ENCODE measurements around the gene SCART1. TPM values are rescaled to one million over a fixed set of nuclear protein-coding genes. Genes with fewer than 3 reads are reported as not detected.

Gene SCART1
- total and polyA plus RNA-seq, 10 of the 15 experiments (the other 5 are each of a cell fraction or from before 2014, with no cell fraction given), result 0.05 to 22.0 (median 0.58) TPM

- TF ChIP-seq CUX1 (IDR thresholded peaks at IDR 0.05; ENCODE audit: insufficient replicate concordance, low read depth, low read length) (no peak), ZZZ3 (IDR thresholded peaks at IDR 0.05; ENCODE audit: control insufficient read depth, insufficient read length, low read depth) (no peak), ATF2 (IDR thresholded peaks at IDR 0.05; ENCODE audit: low read length) (no peak), STAT3 (IDR thresholded peaks at IDR 0.05; ENCODE audit: low read depth, low read length) (no peak), USF1 (IDR thresholded peaks at IDR 0.05; ENCODE audit: borderline replicate concordance, extremely low read length, insufficient read depth, low read depth, low read length) (no peak), NRF1 (conservative IDR thresholded peaks at IDR 0.05; ENCODE audit: low read depth, low read length) (no peak), KDM1A (IDR thresholded peaks at IDR 0.05; ENCODE audit: borderline replicate concordance) (no peak), POLR2AphosphoS2 (IDR thresholded peaks at IDR 0.05; ENCODE audit: low read depth, low read length) (no peak), JUNB (IDR thresholded peaks at IDR 0.05) (no peak)
Observed at GRCh38 chr10:133466683-133467275, 13.0 kb downstream of the SCART1 start (continued).
